ENCODE results near the gene HSD11B2.

HSD11B2 gene

GRCh38 chr16:67397036-67397801, 33.7 kb upstream of the HSD11B2 start:
- TF ChIP-seq TAF1 (IDR thresholded peaks at IDR 0.05; ENCODE audit: borderline replicate concordance, insufficient read depth, low read length) (no peak), REST (IDR thresholded peaks at IDR 0.05; ENCODE audit: insufficient read depth in 1 of 2, low read depth in 2 of 2, low read length in 2 of 2) (no peak), POLR2AphosphoS5 (IDR thresholded peaks at IDR 0.05; ENCODE audit: low read depth, low read length) (no peak), SIN3A (IDR thresholded peaks at IDR 0.05; ENCODE audit: borderline replicate concordance, insufficient read depth, low read length) (no peak), FOXP2 (optimal IDR thresholded peaks at IDR 0.05; ENCODE audit: borderline replicate concordance, extremely low read depth, extremely low read length, insufficient read depth) (no peak)

- TF ChIP-seq FOXP2 (optimal IDR thresholded peaks at IDR 0.05; ENCODE audit: borderline replicate concordance, extremely low read depth, extremely low read length, insufficient read depth) (no peak), REST (IDR thresholded peaks at IDR 0.05; ENCODE audit: insufficient read depth in 1 of 2, low read depth in 2 of 2, low read length in 2 of 2) (no peak), TAF1 (IDR thresholded peaks at IDR 0.05; ENCODE audit: borderline replicate concordance, insufficient read depth, low read length) (no peak), SIN3A (IDR thresholded peaks at IDR 0.05; ENCODE audit: borderline replicate concordance, insufficient read depth, low read length) (no peak), POLR2AphosphoS5 (IDR thresholded peaks at IDR 0.05; ENCODE audit: low read depth, low read length) (no peak)
Measured at GRCh38 chr16:67397812-67398545, 32.9 kb upstream of the HSD11B2 start.

- TF ChIP-seq TAF1 (IDR thresholded peaks at IDR 0.05; ENCODE audit: borderline replicate concordance, insufficient read depth, low read length) (no peak), REST (IDR thresholded peaks at IDR 0.05; ENCODE audit: insufficient read depth in 1 of 2, low read depth in 2 of 2, low read length in 2 of 2) (no peak), SIN3A (IDR thresholded peaks at IDR 0.05; ENCODE audit: borderline replicate concordance, insufficient read depth, low read length) (no peak), POLR2AphosphoS5 (IDR thresholded peaks at IDR 0.05; ENCODE audit: low read depth, low read length) (no peak), FOXP2 (optimal IDR thresholded peaks at IDR 0.05; ENCODE audit: borderline replicate concordance, extremely low read depth, extremely low read length, insufficient read depth) (no peak)
Measured at GRCh38 chr16:67398546-67399217, 32.2 kb upstream of the HSD11B2 start.

- TF ChIP-seq POLR2AphosphoS5 (IDR thresholded peaks at IDR 0.05; ENCODE audit: low read depth, low read length): no peak
- no peak for TF ChIP-seq SIN3A (IDR thresholded peaks at IDR 0.05; ENCODE audit: borderline replicate concordance, insufficient read depth, low read length)
Measured at GRCh38 chr16:67399218-67399733, 31.6 kb upstream of the HSD11B2 start.

All from PFSK-1 (cell line).